Measurements from ENCODE around the gene RAB13. TPM values are rescaled to one million over a fixed set of nuclear protein-coding genes. Genes with fewer than 3 reads are reported as not detected.
A peak's percentile ranks its signal among the peaks of the same experiment; 100 is the strongest.

The RAB13 gene
- total and polyA plus RNA-seq, 2 of the 13 experiments (the other 11 are each of a cell fraction or from before 2014, with no cell fraction given), result 15.9 to 24.7 TPM

DNA sequence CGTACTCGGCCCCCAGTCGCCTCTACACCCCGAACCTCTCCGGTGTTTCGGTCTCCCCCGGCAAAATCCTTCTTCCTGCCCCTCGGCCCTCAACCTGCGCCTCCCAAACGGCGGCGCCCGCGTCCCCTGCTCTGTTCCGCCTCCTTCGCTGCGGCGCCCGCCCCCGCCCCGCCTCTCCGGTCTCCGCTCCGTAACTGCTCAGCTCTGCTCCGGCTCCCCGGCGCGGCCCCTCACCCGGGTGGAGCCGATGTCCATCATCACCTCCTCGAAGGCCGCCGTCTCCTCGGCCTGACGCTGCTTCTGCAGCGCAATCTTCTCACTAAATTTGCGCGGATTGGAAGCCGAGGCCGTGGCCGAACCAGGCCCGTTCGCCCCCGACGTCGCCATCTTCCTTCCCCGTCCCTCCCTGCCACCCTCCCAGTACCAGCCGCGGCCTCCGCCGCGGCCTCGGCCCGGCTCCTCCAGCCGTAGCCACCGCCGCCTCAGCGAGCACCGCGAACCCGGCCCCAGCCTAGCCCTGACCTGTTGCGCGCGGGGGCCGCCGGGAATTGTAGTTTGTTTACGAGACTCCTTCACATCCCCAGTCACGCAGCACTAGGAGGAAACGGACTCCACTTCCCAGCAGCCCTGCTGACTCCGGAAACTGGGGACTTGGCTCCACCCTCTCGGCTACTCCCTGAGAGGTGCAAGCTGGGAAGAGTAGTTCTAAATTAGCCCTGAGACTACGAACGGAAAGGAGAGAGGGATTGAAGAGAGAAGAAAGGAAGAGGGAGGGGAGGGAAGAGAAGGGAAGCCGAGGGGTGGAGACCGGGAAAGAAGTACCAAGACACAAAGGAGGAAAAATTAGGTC is 27.8 kb downstream of the RAB13 start, which contains the start of gene CRTC2 (continued):
- TF ChIP-seq ZNF816 (CRISPR knock-in tag; IDR thresholded peaks at IDR 0.05; ENCODE audit: borderline replicate concordance), result peak; percentile 87
- peak; percentile 90 for TF ChIP-seq ZNF770 (CRISPR knock-in tag; IDR thresholded peaks at IDR 0.05)
- TF ChIP-seq REXO4 (CRISPR knock-in tag; IDR thresholded peaks at IDR 0.05; ENCODE audit: borderline replicate concordance), result no peak
- TF ChIP-seq TARDBP (CRISPR knock-in tag; IDR thresholded peaks at IDR 0.05), result peak; percentile 86
- TF ChIP-seq ZNF547 (CRISPR knock-in tag; IDR thresholded peaks at IDR 0.05), result peak; percentile 70; the same call in 1 of the 2 replicates
- TF ChIP-seq NCOR1 (IDR thresholded peaks at IDR 0.05; ENCODE audit: borderline replicate concordance, low read length), result no peak
- no peak for TF ChIP-seq ZNF264 (CRISPR knock-in tag; IDR thresholded peaks at IDR 0.05)
- TF ChIP-seq, protein P1, sequence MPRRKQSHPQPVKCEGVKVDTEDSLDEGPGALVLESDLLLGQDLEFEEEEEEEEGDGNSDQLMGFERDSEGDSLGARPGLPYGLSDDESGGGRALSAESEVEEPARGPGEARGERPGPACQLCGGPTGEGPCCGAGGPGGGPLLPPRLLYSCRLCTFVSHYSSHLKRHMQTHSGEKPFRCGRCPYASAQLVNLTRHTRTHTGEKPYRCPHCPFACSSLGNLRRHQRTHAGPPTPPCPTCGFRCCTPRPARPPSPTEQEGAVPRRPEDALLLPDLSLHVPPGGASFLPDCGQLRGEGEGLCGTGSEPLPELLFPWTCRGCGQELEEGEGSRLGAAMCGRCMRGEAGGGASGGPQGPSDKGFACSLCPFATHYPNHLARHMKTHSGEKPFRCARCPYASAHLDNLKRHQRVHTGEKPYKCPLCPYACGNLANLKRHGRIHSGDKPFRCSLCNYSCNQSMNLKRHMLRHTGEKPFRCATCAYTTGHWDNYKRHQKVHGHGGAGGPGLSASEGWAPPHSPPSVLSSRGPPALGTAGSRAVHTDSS (CRISPR knock-in tag; conservative IDR thresholded peaks at IDR 0.05), result 0 out of 2 replicates have a peak, but pooled peaks have one; percentile 37
- peak; percentile 77 to 90 for TF ChIP-seq HMGXB4 (CRISPR knock-in tag; IDR thresholded peaks at IDR 0.05; ENCODE audit: borderline replicate concordance in 1 of 2, low read depth in 1 of 2)
- peak; percentile 44; the same call in 1 of the 2 replicates for TF ChIP-seq NFAT5 (CRISPR knock-in tag; IDR thresholded peaks at IDR 0.05)
- no peak; the same call in 1 of the 2 replicates for TF ChIP-seq SOX13 (IDR thresholded peaks at IDR 0.05)
- TF ChIP-seq SOX13 (CRISPR knock-in tag; conservative IDR thresholded peaks at IDR 0.05 in 1 of 2, IDR thresholded peaks at IDR 0.05 in 1 of 2), result 0 out of 4 replicates have a peak, but pooled peaks of 1 of the 2 experiments have one; percentile 7
- no peak for TF ChIP-seq ZIK1 (CRISPR knock-in tag; IDR thresholded peaks at IDR 0.05; ENCODE audit: borderline replicate concordance, low read depth)
- peak; percentile 2; the same call in 1 of the 2 replicates for TF ChIP-seq SALL2 (CRISPR knock-in tag; IDR thresholded peaks at IDR 0.05)
- TF ChIP-seq MEIS2 (CRISPR knock-in tag; IDR thresholded peaks at IDR 0.05), result peak; percentile 63; the same call in 1 of the 2 replicates
- peak; percentile 17; the same call in 1 of the 2 replicates for TF ChIP-seq ZNF460 (CRISPR knock-in tag; IDR thresholded peaks at IDR 0.05; ENCODE audit: borderline replicate concordance)
- TF ChIP-seq ZNF768 (CRISPR knock-in tag; IDR thresholded peaks at IDR 0.05), result peak; percentile 45
